ENCODE data around the gene SMAD7. TPM values are rescaled to one million over a fixed set of nuclear protein-coding genes. Genes with fewer than 3 reads are reported as not detected.

SMAD7 gene
- polyA plus RNA-seq, 2 of the 4 experiments (the other 2 are of a cell fraction): 19.9 to 26.9 TPM

DNA sequence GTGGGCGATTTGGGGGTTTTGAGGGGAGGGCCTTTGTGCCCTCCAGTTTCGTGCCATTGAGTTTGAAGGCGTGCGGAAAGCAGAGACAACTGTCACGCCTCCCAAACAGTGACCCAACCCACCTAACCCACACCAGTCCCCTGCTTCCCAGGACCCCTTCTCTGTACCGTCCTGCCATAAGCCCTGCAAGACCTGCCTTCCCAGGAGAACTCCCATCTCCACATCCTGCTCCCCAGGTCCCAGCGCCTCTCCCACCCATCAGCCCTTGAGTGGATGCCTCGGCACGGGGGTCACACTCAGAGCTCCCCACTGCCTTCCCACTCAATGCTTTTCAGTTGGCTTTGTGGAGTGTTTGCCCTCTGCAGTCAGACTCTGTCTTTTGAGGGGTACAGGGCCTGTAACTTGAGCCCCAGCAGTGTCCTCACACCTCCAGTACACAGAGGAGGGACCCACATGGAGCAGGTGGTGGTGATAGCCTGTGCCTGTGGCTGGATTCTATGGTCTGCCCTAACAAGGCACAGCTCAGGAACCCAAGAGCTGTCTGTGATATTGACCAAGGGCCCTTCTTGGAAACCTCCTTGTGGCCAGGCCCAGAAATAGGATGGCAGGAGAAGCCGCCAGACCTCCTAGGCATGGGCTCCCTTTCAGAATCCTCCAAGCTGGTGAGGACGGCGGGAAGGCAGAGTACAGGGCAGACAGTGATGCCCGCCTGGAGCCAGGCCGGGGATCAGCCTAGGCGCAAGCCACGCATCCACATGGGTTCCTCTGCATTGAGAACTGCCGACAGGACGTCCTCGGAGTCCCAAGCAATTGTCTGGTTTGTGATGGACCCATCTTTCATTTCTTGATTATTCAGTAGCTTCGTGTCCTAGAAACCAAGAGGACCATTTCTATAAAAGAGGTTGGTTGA, 44.4 kb upstream of the SMAD7 start (continued):
- TF ChIP-seq, protein P1, sequence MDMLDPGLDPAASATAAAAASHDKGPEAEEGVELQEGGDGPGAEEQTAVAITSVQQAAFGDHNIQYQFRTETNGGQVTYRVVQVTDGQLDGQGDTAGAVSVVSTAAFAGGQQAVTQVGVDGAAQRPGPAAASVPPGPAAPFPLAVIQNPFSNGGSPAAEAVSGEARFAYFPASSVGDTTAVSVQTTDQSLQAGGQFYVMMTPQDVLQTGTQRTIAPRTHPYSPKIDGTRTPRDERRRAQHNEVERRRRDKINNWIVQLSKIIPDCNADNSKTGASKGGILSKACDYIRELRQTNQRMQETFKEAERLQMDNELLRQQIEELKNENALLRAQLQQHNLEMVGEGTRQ (IDR thresholded peaks at IDR 0.05): no peak
- TF ChIP-seq GATA3 (IDR thresholded peaks at IDR 0.05; ENCODE audit: borderline replicate concordance): no peak
- no peak for TF ChIP-seq RAD21 (conservative IDR thresholded peaks at IDR 0.05 in 1 of 2, IDR thresholded peaks at IDR 0.05 in 1 of 2)
- TF ChIP-seq POLR2AphosphoS2 (conservative IDR thresholded peaks at IDR 0.05; ENCODE audit: low read length): no peak
- no peak for TF ChIP-seq NPAS2 (CRISPR knock-in tag; IDR thresholded peaks at IDR 0.05; ENCODE audit: borderline replicate concordance)
- no peak for TF ChIP-seq HEYL (CRISPR knock-in tag; IDR thresholded peaks at IDR 0.05)
- TF ChIP-seq ZFP36 (IDR thresholded peaks at IDR 0.05; ENCODE audit: borderline replicate concordance, partially characterized antibody): no peak
- TF ChIP-seq, protein P2, sequence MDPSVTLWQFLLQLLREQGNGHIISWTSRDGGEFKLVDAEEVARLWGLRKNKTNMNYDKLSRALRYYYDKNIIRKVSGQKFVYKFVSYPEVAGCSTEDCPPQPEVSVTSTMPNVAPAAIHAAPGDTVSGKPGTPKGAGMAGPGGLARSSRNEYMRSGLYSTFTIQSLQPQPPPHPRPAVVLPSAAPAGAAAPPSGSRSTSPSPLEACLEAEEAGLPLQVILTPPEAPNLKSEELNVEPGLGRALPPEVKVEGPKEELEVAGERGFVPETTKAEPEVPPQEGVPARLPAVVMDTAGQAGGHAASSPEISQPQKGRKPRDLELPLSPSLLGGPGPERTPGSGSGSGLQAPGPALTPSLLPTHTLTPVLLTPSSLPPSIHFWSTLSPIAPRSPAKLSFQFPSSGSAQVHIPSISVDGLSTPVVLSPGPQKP (IDR thresholded peaks at IDR 0.05; ENCODE audit: low read depth, low read length): no peak

DNA sequence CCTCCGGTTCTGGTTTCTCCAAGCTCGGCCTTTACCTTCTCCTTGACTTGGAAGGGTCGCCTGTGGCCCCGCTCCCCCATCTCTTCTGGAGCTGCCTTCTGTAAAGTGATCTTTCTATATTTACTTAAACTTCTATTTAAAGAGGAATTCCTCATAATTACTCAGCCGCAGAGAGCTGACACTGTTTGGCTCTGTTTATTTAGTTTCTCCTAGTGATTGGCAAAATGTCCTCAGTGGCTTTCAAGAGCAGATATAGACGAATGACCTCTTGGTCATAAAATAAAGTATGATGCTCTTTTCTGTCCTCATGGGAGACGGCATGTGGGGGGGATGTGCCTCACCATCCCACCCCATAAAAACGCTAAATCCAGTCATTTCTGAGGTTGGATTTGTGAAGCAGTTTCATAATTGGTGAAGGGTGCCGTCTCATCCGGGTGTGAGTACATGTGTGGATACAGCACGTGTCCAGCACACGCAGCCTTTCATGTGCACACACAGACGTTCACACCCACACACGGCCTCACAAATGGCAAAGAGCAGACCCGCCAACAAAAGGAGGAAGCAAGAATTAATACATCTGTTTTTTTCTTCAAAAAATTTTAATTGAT, 43.4 kb upstream of the SMAD7 start:
- DNase-seq (ENCODE audit: low read depth in 1 of 2, low spot score in 1 of 2) (peak in 1 of 2 experiments; percentile 58), ATAC-seq (no peak), FAIRE-seq (no peak)
- ChIA-PET CTCF (no interaction called here), POLR2A (interaction anchor here (0.8 kb wide), 1 partner anchor 42 kb away, joined by 4 read pairs; no protein-coding TSS in a partner anchor)
- H3K4me2 ChIP-seq: peak overlapping the region; percentile 53
- 50% methylated on average over 15 of the region's 15 CpGs for WGBS (ENCODE audit: missing lambda C conversion rate)
- no peak for TF ChIP-seq PHF8 (IDR thresholded peaks at IDR 0.05; ENCODE audit: borderline replicate concordance, low read depth)
- TF ChIP-seq NR3C1 (IDR thresholded peaks at IDR 0.05): no peak
- TF ChIP-seq GATA3 (IDR thresholded peaks at IDR 0.05; ENCODE audit: borderline replicate concordance): peak; percentile 32; the same call in 1 of the 2 replicates
- TF ChIP-seq, protein P3, sequence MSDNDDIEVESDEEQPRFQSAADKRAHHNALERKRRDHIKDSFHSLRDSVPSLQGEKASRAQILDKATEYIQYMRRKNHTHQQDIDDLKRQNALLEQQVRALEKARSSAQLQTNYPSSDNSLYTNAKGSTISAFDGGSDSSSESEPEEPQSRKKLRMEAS (IDR thresholded peaks at IDR 0.05): 0 out of 2 replicates have a peak, but pooled peaks have one; percentile 13
- TF ChIP-seq, protein P1 (IDR thresholded peaks at IDR 0.05): no peak
- TF ChIP-seq CHD4 (IDR thresholded peaks at IDR 0.05; ENCODE audit: borderline replicate concordance): no peak
- TF ChIP-seq HOXB5 (CRISPR knock-in tag; IDR thresholded peaks at IDR 0.05): 0 out of 2 replicates have a peak, but pooled peaks have one; percentile 22
- no peak for TF ChIP-seq EP300 (IDR thresholded peaks at IDR 0.05)
- TF ChIP-seq CBX8 (IDR thresholded peaks at IDR 0.05): no peak
- TF ChIP-seq HDAC2 (IDR thresholded peaks at IDR 0.05): no peak
- no peak for TF ChIP-seq POLR2AphosphoS2 (conservative IDR thresholded peaks at IDR 0.05; ENCODE audit: low read length)
- TF ChIP-seq EHF (CRISPR knock-in tag; IDR thresholded peaks at IDR 0.05): no peak
- no peak for TF ChIP-seq FOXS1 (CRISPR knock-in tag; IDR thresholded peaks at IDR 0.05)
- TF ChIP-seq FOSL2 (IDR thresholded peaks at IDR 0.05): no peak
- peak; percentile 52; the same call in 1 of the 2 replicates for TF ChIP-seq FOSL2 (CRISPR knock-in tag; IDR thresholded peaks at IDR 0.05)
- no peaks in the 10 kb centered on the region for H3K9me3 ChIP-seq
- no peak overlapping the region for H3K4me3 ChIP-seq
- peaks cover 91% of the 10 kb centered on the region for H3K4me1 ChIP-seq
- H3K27ac ChIP-seq: peak overlapping the region; percentile 91 to 100

Measured in A549 (cell line).